Endometrial microvascular endothelial cells (primary cell): ENCODE results near the gene MPPE1. TPM values are rescaled to one million over a fixed set of nuclear protein-coding genes. Genes with fewer than 3 reads are reported as not detected.

Experiments used
- in situ Hi-C: cut with HindIII; loops from 2 replicates; pipeline ENCODE4 v1.10.0; 2017; ENCODE audit warnings: low sequenced_read_pairs, low pct_unique_long_range_greater_than_20kb; ENCODE audit errors: inconsistent ontology term
- total RNA-seq: library from RNA; depleted of rRNA; stranded (reverse); fragments of >200 nt; gene quantifications from one replicate; pipeline ENCODE4 v1.2.3, GENCODE V29; 2015; ENCODE audit errors: inconsistent ontology term

MPPE1 gene
- total RNA-seq, 1 donor from 2014 or later, result 33.8 TPM

- in situ Hi-C loops, result no loop called here
Observed at GRCh38 chr18:11888726-11889125, 19.4 kb downstream of the MPPE1 start.

- in situ Hi-C loops, result no loop called here
Observed at GRCh38 chr18:11887328-11888128, 20.6 kb downstream of the MPPE1 start.

- in situ Hi-C loops, result no loop called here
Observed at GRCh38 chr18:11886577-11887110, 21.5 kb downstream of the MPPE1 start.

- in situ Hi-C loops, result no loop called here
Observed at GRCh38 chr18:11885278-11885947, 22.7 kb downstream of the MPPE1 start.

GRCh38 chr18:11884396-11885030, 23.6 kb downstream of the MPPE1 start:
- in situ Hi-C loops, result no loop called here

- in situ Hi-C loops, result no loop called here
Observed at GRCh38 chr18:11883153-11883552, 25.0 kb downstream of the MPPE1 start.

- in situ Hi-C loops, result no loop called here
Observed at GRCh38 chr18:11882636-11883035, 25.5 kb downstream of the MPPE1 start.

GRCh38 chr18:11880586-11881304, 27.4 kb downstream of the MPPE1 start:
- in situ Hi-C loops, result no loop called here

- in situ Hi-C loops, result no loop called here
Observed at GRCh38 chr18:11877497-11878135, 30.5 kb downstream of the MPPE1 start.

GRCh38 chr18:11874676-11875075, 33.4 kb downstream of the MPPE1 start:
- in situ Hi-C loops, result no loop called here

- in situ Hi-C loops, result no loop called here
Observed at GRCh38 chr18:11873670-11874340, 34.3 kb downstream of the MPPE1 start.

- in situ Hi-C loops, result no loop called here
Observed at GRCh38 chr18:11872479-11873136, 35.5 kb downstream of the MPPE1 start.

- in situ Hi-C loops, result no loop called here
Observed at GRCh38 chr18:11871501-11871900, 36.6 kb downstream of the MPPE1 start.

- in situ Hi-C loops, result no loop called here
Observed at GRCh38 chr18:11868230-11868629, 39.9 kb downstream of the MPPE1 start.

GRCh38 chr18:11866764-11867163, 41.4 kb downstream of the MPPE1 start:
- in situ Hi-C loops, result no loop called here

- in situ Hi-C loops, result no loop called here
Observed at GRCh38 chr18:11866329-11866728, 41.8 kb downstream of the MPPE1 start.

- in situ Hi-C loops, result no loop called here
Observed at GRCh38 chr18:11865071-11865470, 43.0 kb downstream of the MPPE1 start.

GRCh38 chr18:11864471-11864870, 43.6 kb downstream of the MPPE1 start:
- in situ Hi-C loops, result no loop called here
